HG02970 (cell line): ENCODE measurements around the gene ITPKB.
"Not testable (repeated sequence)": the region's sequence is repeated elsewhere in the genome, so short reads cannot be mapped to it uniquely, and the experiment has no call there.

Experiments used
- ATAC-seq: cut with Tn5 transposase; IDR thresholded peaks from one replicate; pipeline ENCODE4 v1.9.1; 2021; ENCODE audit warnings: mild to moderate bottlenecking, moderate library complexity, moderate number of reproducible peaks; ENCODE audit not compliant: unreplicated experiment, low FRiP score

Gene ITPKB

DNA sequence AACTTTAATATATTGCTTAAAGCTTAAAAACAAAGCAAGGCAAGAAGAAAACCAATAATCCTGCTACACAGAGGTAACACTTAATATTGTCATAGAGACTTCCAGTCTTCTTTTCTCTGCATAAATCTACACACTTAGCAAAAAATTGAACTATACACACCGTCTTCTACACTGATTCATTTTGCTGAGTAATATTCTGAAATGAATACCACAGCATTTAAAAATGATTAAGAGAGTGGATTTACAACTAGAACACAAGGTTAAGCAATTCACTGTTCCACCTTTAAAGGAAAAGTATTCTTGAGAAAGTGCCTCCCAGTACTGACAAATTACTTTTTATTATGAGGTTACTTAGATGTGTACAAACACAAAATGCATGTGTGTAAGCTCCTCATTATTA, 22.2 kb upstream of the ITPKB start:
- ATAC-seq: no peak

DNA sequence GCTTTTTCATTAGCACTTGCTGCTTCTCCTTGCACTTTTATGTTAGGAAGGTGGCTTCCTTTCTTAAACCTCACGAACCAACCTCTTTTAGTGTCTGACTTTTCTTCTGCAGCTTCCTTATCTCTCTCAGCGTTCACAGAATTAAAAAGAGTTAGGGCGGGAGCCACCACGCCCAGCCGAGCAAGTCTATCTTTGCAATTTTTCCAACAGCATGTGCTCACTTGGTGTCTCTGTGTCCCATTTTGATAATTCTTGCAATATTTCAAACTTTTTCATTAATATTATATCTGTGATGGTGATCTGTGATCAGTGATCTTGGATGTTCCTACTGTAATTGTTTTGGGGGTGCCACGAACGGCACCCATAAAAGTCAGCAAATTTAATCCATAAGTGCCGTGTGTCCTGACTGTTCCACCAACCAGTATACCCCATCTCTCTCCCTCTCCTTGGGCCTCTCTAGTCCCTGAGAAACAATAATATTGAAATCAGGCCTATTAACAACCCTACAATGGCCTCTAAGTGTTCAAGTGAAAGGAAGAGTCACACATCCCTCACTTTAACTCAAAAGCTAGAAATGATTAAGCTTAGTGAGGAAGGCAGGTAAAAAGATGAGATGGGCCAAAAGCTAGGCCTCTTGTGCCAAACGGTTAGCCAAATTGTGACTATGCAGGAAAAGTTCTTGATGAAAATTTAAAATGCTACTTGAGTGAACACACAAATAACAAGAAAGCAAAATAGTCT, 15.9 kb upstream of the ITPKB start:
- no peak for ATAC-seq

GRCh38 chr1:226754097-226754496, 15.0 kb upstream of the ITPKB start:
- ATAC-seq: no peak

DNA sequence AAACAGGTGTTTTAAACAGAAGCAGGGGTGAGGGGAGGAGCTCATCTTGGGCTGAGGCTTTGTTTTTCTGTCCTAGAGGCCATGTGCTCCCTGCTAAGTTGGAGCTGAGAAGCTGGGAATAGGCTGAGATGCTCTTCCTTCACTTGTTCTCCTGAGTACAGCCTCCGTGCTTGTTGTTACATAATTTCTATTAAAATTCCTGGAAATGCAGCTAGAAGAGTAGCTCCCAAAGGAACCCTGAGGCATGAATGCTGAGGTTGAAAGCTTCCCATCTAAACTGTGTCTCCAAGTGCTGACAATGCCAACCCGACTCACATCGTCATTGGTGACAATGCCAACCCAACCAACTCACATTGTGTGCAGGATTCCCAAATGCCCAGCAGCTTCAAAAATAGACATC, 12.6 kb upstream of the ITPKB start:
- no peak for ATAC-seq

DNA sequence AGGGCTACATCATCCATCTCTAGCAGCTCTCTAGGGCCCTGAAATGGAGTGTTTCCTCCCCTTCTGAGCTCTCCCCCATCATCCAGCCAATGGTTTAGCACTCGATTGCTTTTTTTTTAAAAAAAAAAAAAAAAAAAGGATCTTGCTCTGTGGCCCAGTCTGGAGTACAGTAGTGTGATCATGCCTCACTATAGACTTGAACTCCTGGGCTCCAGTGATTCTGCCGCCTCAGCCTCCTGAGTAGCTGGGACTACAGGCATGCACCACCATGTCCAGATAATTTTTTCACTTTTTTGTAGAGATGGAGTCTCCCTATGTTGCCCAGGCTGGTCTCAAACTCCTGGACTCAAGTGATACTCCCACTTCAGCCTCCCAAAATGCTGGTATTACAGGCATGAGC, 12.1 kb upstream of the ITPKB start:
- ATAC-seq: no peak

DNA sequence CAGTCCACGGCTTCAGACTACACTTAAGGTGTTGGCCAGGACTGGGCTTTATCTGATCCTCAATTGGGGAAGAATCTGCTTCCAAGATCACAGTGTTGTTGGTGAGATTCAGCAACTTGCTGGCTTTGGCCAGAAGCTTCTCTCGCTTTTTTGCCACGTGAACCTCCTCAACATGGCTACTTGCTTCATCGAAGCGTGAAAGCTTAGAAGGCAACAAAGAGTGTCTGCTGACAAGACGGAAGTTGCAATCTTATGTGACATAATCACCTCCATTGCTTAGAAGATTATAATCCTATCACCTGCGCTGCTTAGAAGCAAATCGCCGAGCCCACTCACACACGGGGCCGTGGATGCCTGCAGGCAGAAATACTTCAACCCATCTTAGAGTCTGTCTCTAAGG, 10.4 kb upstream of the ITPKB start:
- no peak for ATAC-seq

- ATAC-seq: no peak
These were observed 9.2 kb upstream of the ITPKB start for GRCh38 chr1:226748306-226748705.

DNA sequence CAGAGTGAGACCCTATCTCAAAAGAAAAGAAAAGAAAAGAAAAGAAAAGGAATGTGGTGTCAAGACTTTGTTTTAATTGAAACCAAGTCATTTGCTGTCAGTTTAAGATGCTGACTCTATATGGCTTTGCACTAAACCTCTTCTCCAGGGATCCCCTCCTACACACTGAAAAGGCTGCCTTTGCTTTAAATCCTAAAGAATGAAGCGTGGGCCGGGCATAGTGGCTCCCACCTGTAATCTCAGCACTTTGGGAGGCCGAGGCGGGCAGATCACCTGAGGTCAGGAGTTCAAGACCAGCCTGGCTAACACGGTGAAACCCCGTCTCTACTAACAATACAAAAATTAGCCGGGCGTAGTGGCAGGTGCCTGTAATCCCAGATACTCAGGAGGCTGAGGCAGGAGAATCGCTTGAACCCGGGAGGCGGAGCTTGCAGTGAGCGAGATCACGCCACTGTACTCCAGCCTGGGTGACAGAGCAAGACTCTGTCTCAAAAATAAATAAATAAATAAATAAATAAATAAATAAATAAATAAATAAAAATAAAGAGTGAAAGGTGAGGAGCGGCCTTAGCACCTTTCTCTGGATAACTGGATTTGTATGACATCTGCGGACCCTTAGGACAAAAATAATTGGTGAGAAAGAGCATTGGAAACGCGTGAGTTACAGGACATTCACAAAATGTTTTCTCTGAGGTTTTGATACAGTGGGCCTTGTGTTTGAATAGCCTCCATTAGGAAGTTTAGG, 8.6 kb upstream of the ITPKB start:
- ATAC-seq: not testable (repeated sequence)

- ATAC-seq: no peak
These were observed 4.2 kb upstream of the ITPKB start for GRCh38 chr1:226743259-226743658.

GRCh38 chr1:226741009-226741408, 1.9 kb upstream of the ITPKB start:
- no peak for ATAC-seq

DNA sequence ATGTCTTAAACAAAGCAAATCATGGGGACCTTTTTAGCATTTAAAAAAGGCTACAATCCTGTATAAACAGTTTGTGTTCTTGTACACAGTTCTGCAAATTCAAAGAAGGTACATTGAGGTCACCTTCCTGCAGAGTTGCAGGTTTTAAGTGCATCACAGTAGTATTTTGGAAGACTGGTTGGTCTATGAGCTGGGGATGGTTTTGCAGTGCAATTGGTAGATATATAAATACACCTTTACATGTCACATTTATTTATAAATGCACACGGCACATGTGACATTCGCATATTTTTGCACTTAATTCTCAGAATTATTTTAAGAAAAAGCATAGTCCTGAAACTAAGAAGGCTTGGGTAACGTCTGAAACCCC, 599 bp upstream of the ITPKB start:
- ATAC-seq: no peak

- ATAC-seq: no peak
These were observed 574 bp downstream of the ITPKB start for GRCh38 chr1:226738421-226738994.

GRCh38 chr1:226737819-226738420, 1.2 kb downstream of the ITPKB start:
- no peak for ATAC-seq

DNA sequence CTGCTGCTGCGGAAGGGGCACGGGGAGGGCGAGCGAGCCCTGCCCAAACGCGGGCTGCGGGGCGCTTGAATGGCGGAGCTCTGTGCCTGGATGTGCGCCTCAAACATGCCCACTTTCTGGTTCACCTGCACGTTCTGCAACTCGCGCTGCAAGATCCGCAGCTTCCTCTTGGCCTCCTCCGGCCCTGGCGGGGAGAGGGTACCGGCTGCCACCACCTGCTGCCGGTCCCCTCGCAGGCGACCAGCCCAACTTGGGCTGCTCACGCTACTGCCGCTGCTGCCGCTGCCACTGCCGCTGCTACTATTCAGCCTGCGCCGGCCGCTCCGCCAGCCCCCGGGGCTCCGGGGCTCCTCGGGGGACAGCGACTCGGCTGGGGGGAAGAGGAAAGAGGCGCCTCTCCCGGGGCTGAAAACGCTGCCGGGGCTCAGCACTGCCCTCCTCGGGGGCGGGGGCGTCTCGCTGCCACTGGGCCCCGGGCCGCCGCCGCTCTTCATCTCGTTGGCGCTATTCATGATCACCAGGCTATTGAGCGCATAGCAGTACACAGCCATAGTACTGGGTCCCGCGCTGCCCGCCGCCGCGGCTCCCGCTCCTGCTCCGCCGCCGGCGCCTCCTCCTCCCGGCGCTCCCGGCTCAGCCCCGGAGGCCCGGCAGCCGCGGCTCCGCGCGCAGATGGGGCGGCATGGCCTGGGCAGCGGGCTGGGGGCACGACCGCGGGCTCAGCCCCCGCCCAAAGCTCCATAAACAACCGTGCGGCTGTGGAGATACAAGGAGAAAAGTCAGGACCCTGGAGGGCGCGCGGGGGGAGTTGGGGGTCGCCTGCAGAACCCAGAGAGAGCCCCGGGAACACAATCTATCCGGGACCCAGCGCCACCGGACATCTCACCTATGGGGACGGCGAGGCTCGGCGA, 1.9 kb downstream of the ITPKB start:
- no peak for ATAC-seq

DNA sequence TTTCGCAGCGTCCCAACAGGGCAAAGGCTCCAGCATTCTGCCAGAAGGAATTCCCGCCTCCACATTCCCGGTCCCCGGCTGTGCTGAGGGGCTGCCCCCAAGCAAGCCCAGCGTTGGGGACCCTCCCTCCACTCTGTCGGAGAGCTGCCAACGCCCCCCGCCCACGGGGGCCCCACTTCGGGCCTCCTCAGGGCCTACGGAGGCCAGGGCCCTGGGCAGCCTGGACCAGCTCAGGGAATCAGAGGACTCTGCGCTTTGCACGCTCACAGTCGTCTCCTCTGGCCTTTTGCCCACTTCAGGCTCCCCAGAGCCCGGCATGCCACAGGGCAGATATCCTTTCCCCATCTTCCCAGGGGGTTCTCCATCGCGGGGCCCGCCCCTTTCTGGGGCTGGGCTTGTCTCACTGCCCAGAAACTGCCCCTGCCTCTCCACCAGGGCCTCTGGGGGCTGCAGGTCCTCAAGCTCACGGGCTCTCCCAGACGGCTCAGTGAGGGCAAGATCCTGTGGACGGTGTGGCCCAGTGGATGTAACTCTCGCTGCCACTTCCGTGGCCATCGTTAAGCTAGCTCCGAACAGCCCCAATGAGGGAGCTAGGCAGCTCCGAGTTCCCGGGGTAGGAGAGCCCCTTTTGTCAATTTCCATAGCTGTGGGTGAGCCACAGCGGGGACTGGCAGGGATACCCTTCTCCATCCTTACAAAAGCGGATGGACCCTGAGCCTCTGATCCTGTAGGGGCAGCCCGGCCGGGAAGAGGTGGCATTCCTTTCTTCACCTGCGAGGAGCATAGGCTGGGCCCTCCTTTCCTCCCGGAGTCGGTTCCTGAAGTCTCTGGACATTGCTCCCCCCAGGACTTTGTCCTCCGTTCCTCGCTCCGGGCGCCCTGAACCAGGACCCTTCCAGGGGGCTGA, 2.8 kb downstream of the ITPKB start:
- ATAC-seq: no peak

DNA sequence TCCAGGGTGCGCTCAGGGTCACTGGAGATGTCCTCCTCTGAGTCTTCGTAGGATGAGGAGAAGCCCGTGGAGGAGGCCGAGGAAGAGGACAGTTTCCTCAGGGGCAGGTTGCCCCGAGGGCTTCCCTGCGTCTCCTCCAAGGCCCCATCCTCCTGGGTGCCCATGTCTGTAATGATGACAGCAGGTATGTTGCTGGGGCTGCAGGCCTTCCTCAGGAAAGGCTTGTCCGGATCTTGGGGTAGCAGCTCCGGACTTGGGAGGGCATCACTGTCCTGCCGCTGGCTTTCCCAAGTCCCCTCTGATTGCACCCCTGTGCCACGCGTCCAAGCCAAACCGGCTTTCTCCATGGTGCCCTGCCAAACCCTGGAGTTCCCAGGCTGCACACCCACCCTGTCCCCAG, 3.5 kb downstream of the ITPKB start:
- no peak for ATAC-seq

- no peak for ATAC-seq
These were observed 4.4 kb downstream of the ITPKB start for GRCh38 chr1:226734611-226735153.

GRCh38 chr1:226733876-226734275, 5.2 kb downstream of the ITPKB start:
- ATAC-seq: no peak

DNA sequence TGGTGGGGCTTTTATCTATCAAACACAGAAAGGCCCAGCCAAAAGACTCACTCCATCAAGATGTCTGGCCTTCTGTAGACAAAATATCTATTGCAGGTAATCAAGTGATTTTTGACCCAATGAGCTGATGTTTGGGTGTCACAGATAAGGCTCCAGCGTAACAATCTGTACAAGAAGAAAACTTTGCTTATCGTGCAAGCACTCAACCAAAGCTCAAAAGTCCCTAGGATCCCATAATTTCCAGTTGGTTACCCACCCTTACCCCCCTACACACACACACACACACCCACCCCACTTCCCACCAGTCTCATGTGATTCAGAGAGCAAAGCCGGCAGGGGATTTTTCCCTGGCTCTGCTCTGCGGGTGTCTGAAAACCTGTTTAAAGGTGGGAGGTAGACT, 5.8 kb downstream of the ITPKB start:
- ATAC-seq: no peak
